GM19099 (cell line): ENCODE measurements around the gene PBX3.

ENCODE experiments used
- POLR2A ChIP-seq: IDR thresholded peaks from 3 replicates; pipeline ENCODE4 v1.6.1; 2011; ENCODE audit warnings: low read depth; ENCODE audit not compliant: insufficient read length; ENCODE audit errors: extremely low read depth

PBX3 gene

GRCh38 chr9:125998837-125999503, 251.8 kb downstream of the PBX3 start:
- no peak for TF ChIP-seq POLR2A

GRCh38 chr9:125999504-125999881, 252.3 kb downstream of the PBX3 start:
- TF ChIP-seq POLR2A, result no peak

GRCh38 chr9:126000256-126000655, 253.1 kb downstream of the PBX3 start:
- no peak for TF ChIP-seq POLR2A

- no peak for TF ChIP-seq POLR2A
These were observed 253.8 kb downstream of the PBX3 start for GRCh38 chr9:126000731-126001580.

- no peak for TF ChIP-seq POLR2A
These were observed 254.5 kb downstream of the PBX3 start for GRCh38 chr9:126001581-126002225.

- no peak for TF ChIP-seq POLR2A
These were observed 255.5 kb downstream of the PBX3 start for GRCh38 chr9:126002476-126003350.

GRCh38 chr9:126009047-126009446, 261.9 kb downstream of the PBX3 start:
- no peak for TF ChIP-seq POLR2A

- TF ChIP-seq POLR2A, result no peak
These were observed 267.6 kb downstream of the PBX3 start for GRCh38 chr9:126014726-126015125.

- no peak for TF ChIP-seq POLR2A
These were observed 268.3 kb downstream of the PBX3 start for GRCh38 chr9:126015424-126015823.

GRCh38 chr9:126016579-126017290, 269.6 kb downstream of the PBX3 start:
- TF ChIP-seq POLR2A, result no peak
